Measurements from ENCODE around the gene LCE2A.

- TF ChIP-seq CTCF (conservative IDR thresholded peaks at IDR 0.05) (no peak), ZFX (IDR thresholded peaks at IDR 0.05) (no peak)
These were observed 41.7 kb downstream of the LCE2A start for GRCh38 chr1:152739841-152740240.

All from C4-2B (cell line).